ENCODE measurements around the gene E2F8. TPM values are rescaled to one million over a fixed set of nuclear protein-coding genes. Genes with fewer than 3 reads are reported as not detected.

E2F8 gene
- polyA plus RNA-seq, 2 of the 4 experiments (the other 2 are of a cell fraction), result 5.7 to 7.4 TPM

Other genes starting within 250 kb of the E2F8 start
- not detected in 2 replicates for gene MRGPRX2, start 180.2 kb downstream of the E2F8 start, polyA plus RNA-seq (2011; rRNA removed)
- gene MRGPRX2, start 180.2 kb downstream of the E2F8 start, polyA plus RNA-seq (2017; fragmentation: RNase III; extraction: RNeasy Plus Mini Kit Qiagen cat#74134 plus additional on column Dnase treatment), result not detected in 3 replicates
- 28.6 and 34.3 TPM in 2 replicates for gene ZDHHC13, start 123.8 kb downstream of the E2F8 start, polyA plus RNA-seq (2011; rRNA removed)
- gene ZDHHC13, start 123.8 kb downstream of the E2F8 start, polyA plus RNA-seq (2017; fragmentation: RNase III; extraction: RNeasy Plus Mini Kit Qiagen cat#74134 plus additional on column Dnase treatment), result 14.9 to 17.6 TPM (median 16.5 TPM) in 3 replicates
- not detected in 2 replicates for gene CSRP3, start 39.0 kb downstream of the E2F8 start, polyA plus RNA-seq (2011; rRNA removed)
- gene CSRP3, start 39.0 kb downstream of the E2F8 start, polyA plus RNA-seq (2017; fragmentation: RNase III; extraction: RNeasy Plus Mini Kit Qiagen cat#74134 plus additional on column Dnase treatment), result not detected in 3 replicates